ENCODE measurements around the gene KIF24.
"Not testable (repeated sequence)": the region's sequence is repeated elsewhere in the genome, so short reads cannot be mapped to it uniquely, and the experiment has no call there.

KIF24 gene

DNA sequence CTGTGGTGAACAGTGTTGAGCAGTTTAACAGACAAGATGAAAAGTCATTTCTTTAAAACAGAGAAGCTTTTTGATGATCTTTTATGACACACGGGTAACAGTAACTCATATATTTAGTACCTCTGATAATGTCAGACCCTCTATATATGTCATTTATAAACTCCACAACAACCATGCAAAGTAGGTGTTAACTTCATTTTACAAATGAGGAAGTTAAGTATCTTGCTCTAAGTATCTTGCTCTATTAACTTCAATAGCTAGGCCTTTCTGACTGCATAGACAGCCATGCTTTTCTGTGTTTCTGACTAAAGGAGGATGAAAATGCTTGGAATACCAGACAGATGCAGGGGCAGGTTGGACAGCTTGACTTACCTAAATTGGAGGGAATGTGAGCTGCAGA lies 2.1 kb upstream of the KIF24 start:
- DNase-seq (ENCODE audit: low read depth in 3 of 3), result no peak

DNA sequence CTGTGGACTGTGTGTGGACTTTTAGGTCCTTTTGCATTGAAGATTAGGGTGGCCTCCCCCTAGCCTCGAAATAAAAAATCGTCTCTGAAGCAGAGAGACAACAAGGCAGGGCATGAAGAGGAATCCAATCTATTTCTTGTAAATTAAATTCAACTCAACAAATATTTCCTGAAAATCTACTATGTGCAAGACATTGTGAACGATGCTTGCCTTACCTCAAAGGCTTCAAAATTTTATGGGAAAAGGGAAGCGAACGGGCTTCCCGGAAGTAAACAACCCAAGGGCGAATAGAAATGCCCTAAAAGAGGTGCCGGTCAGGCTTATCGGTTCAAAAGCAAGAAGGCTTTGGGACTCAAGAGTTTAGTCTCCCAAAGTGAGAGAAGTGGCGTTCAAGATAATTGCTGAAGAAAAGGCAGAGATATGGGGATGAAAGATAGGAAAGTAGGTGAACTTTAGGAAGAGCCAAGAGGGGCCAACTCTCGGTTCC lies 525 bp downstream of the KIF24 start:
- DNase-seq (ENCODE audit: low read depth in 3 of 3), result no peak

DNA sequence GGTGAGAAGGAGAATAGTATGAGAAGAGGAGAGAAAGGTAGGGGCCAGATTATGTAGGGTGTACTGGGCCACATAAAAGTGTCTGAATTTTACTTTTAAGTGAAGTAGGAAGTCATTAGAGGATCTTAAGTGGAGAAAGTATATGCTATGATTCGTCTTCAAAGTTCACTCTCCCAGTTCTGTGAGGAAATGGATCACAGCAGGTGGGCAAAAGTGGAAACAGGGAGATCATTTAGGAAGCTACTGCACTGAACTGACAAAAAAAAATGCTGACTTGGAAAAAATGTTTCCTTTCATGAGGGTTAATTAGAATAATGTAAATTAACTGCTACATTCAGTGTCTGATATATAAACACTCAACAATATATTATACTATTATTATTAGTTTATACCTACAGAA lies 2.4 kb downstream of the KIF24 start:
- DNase-seq (ENCODE audit: low read depth in 3 of 3), result no peak

DNA sequence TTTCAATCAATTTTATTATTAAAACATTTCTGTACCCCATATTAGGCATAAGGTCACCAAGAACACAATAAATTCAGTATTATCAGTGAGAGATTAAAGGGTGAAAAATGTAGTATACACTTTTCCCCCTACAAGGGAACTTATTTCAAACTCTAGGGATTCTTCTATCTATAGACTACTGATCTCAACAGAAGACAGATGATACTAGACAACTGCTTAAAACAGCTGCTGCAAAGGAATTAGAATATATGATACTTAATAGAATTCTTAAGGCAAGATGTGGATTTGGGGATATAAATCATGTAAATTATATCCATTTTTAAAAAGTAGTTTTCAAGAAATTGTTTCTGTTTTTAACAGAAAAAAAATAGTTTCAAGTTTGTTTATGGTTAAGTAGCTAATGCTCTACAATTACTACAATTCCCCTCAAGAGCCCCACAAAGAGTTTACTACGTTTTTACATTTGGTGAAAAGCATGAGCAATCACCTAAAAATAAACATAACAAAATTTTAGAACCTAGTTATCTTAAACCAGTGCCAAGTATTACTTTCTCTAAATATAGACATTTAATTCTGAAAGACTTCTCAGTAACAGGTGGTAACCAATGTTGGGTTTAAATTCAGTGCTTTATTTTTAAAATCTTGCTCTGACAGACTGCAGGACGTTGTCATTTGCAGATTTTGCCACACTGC lies 6.0 kb downstream of the KIF24 start:
- no peak for DNase-seq (ENCODE audit: low read depth in 3 of 3)

DNA sequence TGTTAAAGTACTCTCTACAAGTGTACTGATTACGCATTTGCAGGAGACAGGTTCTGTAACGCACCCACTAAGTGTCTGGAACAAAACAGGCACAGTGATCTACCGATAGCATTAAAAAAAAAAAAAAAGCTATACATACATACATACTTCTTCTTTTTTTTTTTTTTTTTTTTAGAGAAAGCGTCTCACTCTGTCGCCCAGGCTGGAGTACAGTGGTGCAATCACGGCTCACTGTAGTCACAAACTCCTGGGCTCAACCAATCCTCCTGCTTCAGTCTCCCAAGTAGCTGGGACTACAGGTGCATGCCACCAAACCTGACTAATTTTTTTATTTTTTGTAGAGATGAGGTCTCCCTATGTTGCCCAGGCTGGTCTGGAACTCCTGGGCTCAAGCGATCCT lies 7.6 kb downstream of the KIF24 start:
- DNase-seq (ENCODE audit: low read depth in 3 of 3), result no peak

DNA sequence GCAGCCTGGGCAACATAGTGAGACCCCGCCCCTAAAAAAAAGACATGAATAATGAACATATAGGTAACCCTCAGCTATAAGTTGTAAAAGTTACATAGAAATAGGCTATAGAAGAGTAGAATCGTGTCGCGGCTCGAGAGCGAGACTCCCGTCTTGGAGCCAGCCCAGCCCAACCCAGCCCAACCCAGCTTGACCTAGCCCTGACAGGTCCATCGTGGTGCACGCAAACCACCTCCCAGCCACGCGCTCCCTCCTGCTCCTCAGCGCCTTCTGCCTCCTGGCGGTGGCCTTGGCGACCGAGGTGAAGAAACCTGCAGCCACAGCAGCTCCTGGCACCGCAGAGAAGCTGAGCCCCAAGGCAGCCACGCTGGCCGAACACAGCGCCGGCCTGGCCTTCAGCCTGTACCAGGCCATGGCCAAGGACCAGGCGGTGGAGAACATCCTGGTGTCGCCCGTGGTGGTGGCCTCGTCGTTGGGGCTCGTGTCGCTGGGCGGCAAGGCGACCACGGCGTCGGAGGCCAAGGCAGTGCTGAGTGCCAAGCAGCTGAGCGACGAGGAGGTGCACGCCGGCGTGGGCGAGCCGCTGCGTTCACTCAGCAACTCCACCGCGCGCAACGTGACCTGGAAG lies 10.8 kb downstream of the KIF24 start:
- no peak for DNase-seq (ENCODE audit: low read depth in 3 of 3)

DNA sequence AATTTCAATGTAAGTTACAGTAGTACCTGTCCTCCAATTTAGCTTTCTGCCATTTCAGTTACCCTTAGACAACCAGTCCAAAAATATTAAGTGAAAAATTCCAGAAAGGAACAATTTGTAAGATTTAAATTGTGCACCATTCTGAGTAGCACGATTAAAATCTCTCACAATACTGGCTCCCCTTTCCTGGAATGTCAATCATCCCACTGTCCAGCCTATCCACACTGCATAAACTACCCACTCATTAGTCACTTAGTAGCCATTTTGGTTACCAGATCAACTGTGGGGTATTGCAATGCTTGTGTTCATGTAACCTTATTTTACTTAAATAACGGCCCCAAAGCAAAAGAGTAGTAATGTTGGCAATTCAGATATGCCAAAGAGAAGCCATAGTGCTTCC lies 11.6 kb downstream of the KIF24 start:
- DNase-seq (ENCODE audit: low read depth in 3 of 3), result no peak

DNA sequence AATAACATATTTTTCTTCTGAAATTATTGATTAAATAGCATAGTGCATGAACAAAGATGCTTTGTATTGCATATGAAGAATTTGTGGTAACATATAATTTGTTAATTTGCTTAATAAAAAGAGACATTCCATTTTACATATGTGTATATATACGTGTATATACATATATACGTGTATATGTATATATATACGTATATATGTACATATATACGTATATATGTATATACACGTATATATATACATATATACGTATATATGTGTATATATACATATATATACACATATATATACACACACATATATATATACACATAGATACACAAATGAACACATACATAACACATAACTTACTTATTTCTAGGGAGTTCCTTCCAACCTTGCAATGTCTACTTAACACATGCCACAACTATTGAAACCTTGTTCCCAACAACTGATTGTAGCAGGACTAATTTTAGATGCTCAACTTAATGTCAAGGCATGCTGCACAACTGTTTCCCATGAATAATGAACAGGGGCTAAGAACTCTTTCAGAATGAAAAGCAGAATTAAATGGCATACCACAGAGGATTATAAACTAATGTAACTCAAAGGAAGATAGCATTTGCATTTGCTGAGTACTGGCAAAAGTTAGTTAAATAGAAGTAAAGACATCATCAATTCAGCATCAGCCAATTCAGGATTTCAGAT lies 17.4 kb downstream of the KIF24 start:
- no peak for DNase-seq (ENCODE audit: low read depth in 3 of 3)

DNA sequence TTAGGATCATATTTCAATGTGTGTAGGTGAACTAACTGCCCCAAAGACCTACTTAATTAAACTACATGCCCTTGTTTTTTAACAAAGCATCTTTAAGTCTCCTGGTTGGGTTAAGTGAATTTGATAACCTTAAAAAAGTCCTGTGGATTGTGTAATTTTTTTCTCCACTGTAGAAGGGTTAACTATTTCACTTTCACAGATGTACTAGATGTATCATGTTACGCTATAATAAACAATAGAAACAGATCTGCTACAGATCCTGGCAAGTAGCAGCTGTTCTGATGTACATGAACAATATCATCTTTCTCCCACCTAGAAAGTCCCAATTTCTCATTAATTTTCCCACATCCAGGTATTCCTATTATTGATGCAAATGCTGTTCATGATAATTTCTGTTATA lies 18.9 kb downstream of the KIF24 start:
- DNase-seq (ENCODE audit: low read depth in 3 of 3), result no peak

DNA sequence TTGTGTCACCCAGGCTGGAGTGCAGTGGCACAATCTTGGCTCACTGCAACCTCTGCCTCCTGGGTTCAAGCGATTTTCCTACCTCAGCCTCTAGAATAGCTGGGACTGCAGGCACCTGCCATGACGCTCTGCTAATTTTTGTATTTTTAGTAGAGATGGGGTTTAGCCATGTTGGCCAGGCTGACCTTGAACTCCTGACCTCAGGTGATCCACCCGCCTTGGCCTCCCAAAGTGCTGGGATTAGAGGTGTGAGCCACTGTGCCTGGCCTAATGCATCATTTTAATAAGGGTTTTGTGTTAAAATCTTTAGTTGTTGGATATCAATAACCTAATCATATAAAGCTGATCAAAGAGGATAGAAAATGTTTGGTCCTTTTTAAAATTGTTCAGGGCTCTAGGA lies 20.8 kb downstream of the KIF24 start:
- not testable (repeated sequence) for DNase-seq (ENCODE audit: low read depth in 3 of 3)

DNA sequence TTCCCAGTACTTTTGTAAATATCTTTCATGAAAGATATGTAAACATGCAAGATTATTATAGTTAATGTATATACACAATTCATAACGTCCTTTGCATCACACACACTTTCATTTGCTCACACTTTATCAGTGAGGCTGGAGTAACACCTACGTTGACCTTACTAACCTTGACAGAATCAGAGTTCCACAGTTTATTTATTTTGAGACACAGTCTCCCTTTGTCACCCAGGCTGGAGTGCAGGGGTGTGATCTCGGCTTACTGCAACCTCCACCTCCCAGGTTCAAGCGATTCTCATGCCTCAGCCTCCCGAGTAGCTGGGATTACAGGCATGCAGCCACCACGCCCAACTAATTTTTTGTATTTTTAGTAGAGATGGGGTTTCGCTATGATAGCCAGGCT lies 28.0 kb downstream of the KIF24 start:
- not testable (repeated sequence) for DNase-seq (ENCODE audit: low read depth in 3 of 3)

DNA sequence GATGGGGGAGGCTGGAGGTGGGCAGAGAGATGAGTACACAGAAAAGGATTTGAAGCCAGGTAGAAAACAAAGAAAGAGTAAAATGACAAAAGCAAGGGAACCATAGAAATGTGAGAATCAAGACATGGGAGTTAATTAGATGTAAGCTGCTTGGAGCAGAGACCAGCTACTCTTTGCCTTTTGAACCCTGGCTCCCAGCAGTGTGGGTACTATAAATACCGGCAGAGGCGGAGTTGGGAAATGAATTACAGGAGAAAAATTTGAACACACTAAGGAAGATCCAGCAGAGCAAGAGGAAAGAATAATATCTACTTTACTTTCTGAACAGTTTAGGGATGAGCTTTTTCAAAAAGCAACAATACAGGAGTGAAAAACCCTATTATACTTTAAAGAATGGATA lies 36.5 kb downstream of the KIF24 start:
- DNase-seq (ENCODE audit: low read depth in 3 of 3), result no peak

DNA sequence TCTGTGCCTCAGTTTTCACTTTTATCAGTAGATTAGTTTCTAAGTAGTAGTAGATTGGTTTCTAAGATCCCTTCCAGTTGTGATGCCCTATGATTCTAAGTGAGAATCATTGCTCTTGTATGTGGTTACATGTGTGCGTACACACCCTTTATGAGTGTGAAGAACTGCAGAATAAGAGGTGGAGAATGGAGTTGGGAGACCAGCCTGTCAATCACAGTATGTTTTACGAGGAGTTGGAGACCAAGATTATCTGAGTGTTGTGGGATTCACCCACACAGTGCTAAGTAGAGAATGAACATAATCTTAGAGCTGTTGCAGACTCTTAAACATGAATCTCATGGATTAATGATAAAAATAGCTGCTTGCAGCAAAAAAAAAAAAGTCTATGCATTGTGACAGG lies 37.6 kb downstream of the KIF24 start:
- no peak for DNase-seq (ENCODE audit: low read depth in 3 of 3)

DNA sequence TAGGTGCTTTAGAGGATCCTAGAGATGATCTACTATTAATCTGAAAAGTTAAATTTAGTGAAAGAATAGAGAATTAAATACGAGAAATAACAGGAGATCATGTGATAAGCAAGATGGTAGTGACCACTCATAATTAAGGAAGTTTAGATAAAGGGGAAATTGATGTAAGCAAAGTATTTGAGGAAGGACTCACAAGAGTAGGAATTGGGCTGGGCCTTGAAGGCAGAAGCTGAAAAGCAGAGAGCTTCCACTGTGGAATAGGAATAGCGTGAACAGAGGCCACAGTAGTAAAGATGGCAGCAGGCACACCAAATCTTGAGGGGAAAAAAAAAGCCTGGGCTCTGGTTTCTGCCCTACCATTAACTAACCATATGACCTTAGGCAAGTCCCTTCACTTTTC lies 38.0 kb downstream of the KIF24 start:
- no peak for DNase-seq (ENCODE audit: low read depth in 3 of 3)

DNA sequence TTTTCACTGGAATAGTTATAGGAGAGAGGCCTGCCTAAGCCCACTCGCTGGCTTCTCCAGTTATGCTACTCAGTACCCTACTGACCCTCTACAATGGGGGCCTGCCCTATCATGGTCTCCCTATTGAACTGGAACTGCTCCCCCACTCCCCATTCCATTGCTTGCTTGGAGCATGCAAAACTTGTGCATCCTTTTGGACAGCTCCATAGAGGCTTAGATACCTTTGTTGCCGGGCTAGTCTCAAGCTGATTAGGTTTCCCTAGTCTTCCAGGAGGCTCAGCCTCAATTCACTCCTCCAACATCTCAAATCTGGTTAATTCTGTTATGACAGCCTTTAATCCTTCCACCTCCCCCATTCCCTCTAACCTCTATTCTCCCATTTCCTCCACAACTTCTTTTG lies 39.9 kb downstream of the KIF24 start:
- no peak for DNase-seq (ENCODE audit: low read depth in 3 of 3)

DNA sequence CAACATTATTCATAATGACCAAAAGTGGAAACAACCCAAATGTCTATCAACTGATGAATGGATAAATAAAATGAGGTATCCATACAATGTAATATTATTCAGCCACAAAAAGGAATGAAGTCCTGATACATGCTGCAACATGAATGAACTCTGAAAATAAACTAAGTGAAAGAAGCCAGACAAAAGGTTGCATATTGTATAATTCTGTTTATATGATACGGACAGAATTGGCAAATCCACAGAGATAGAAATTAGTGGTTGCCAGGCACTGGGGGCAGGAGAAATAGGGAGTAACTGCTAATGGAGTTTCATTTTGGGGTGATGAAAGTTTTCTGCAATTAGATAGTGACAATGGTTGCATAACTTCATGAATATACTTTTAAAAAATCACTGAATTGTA lies 47.0 kb downstream of the KIF24 start:
- no peak for DNase-seq (ENCODE audit: low read depth in 3 of 3)

DNA sequence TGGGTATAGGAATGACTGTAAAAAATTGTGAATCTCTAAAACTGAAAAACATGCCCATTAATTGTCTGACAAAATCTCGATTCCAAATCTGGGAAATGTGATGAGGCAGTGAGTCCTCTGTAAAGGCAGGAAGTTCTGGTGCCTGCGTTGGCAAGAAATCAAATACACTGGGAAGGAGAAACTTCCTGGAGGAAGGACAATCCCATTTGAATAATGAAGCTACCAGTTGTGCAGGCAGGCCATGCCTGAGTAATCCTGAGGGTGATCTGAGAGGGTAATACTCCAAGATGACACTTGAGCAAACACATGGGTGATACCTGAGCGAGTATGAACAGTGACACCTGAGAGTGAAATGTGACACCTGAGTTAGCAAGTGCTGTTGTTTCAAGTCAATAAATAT lies 49.7 kb downstream of the KIF24 start:
- no peak for DNase-seq (ENCODE audit: low read depth in 3 of 3)

Data from stimulated activated CD4-positive, alpha-beta T cell treated with anti-CD3 and anti-CD28 coated beads, TNF-alpha, amount 100 ng/mL, for 48 hours (primary cell).